ENCODE data around the gene GRIK3.

Gene GRIK3

GRCh38 chr1:36988741-36989193 is 45.5 kb downstream of the GRIK3 start:
- no peak overlapping the region for H3K4me3 Mint-ChIP-seq
- no peaks in the 10 kb centered on the region for H3K36me3 Mint-ChIP-seq (ENCODE audit: low read depth)
- intact Hi-C loops (cut with micrococcal nuclease) = no loop called here
- H3K9me3 Mint-ChIP-seq = no peaks in the 10 kb centered on the region
- no peaks in the 10 kb centered on the region for H3K4me1 Mint-ChIP-seq (ENCODE audit: low read depth)
- peaks cover 5% of the 10 kb centered on the region for H3K27me3 Mint-ChIP-seq
- H3K27ac Mint-ChIP-seq = no peak overlapping the region

GRCh38 chr1:36988321-36988720 is 46.0 kb downstream of the GRIK3 start:
- Mint-ChIP-seq H3K27ac (no peak overlapping the region), H3K4me1 (ENCODE audit: low read depth) (no peaks in the 10 kb centered on the region), H3K27me3 (peaks cover 5% of the 10 kb centered on the region), H3K9me3 (no peaks in the 10 kb centered on the region), H3K36me3 (ENCODE audit: low read depth) (no peaks in the 10 kb centered on the region), H3K4me3 (no peak overlapping the region)
- intact Hi-C loops (cut with micrococcal nuclease) = no loop called here

GRCh38 chr1:36987276-36987675 is 47.0 kb downstream of the GRIK3 start:
- Mint-ChIP-seq H3K27ac (no peak overlapping the region), H3K27me3 (peaks cover 5% of the 10 kb centered on the region), H3K4me3 (no peak overlapping the region), H3K9me3 (no peaks in the 10 kb centered on the region), H3K4me1 (ENCODE audit: low read depth) (no peaks in the 10 kb centered on the region), H3K36me3 (ENCODE audit: low read depth) (no peaks in the 10 kb centered on the region)
- intact Hi-C loops (cut with micrococcal nuclease) = no loop called here

DNA sequence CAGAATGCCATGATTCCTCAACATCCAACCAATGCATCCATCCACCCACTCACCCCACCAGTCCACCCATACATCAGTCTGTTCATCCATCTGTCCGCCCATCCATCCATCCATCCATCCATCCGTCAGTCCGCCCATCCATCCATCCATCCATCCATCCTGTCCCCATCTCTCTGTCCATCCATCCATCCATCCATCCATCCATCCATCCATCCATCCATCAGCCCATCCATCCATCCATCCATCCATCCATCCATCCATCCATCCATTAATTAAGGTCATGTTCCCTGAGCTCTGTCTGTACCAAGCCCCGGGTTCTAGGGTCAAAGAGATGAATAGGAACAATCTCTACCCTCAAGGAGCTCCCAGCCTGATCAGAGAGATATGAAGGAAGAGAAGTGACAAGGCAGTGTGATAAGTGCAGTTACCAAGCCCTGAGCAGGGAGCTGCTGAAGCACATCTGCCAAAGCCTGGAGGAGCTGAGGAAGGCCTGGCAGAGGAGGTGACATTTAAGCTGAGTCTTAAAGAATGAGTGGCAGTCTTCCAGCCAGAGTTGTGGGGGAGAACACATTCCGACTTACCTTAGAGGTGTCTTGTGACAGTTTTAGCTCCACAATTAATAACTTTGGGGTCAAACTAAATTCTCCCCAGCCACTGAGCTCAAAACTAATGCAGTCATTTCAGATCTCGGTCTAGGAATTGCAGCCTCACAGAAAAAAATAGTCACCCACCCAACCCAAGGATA is 47.9 kb downstream of the GRIK3 start:
- no peak overlapping the region for H3K27ac Mint-ChIP-seq
- H3K36me3 Mint-ChIP-seq (ENCODE audit: low read depth) = no peaks in the 10 kb centered on the region
- no peaks in the 10 kb centered on the region for H3K4me1 Mint-ChIP-seq (ENCODE audit: low read depth)
- intact Hi-C loops (cut with micrococcal nuclease) = no loop called here
- H3K9me3 Mint-ChIP-seq = no peaks in the 10 kb centered on the region
- H3K4me3 Mint-ChIP-seq = no peak overlapping the region
- H3K27me3 Mint-ChIP-seq = peaks cover 5% of the 10 kb centered on the region

DNA sequence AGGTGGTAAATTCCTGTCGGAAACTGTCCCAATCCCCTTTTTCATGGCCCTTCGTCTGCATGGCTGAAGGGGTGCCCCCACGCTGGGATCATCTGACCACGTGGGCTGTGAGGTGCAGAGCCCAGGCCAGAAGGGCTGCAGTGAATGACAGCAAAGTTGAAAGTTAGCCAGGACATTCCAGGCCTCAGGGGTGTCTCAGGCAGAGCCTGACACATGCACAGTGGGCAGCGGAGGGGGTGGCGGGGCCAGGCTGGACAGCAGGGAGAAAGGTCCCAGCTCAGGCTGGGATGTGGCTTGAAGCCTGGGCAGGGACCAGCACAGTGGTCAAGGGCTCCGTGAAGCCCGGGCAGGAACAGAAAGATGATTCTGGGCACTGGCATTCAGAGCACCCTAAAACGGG is 49.6 kb downstream of the GRIK3 start:
- H3K9me3 Mint-ChIP-seq = no peaks in the 10 kb centered on the region
- no peaks in the 10 kb centered on the region for H3K4me1 Mint-ChIP-seq (ENCODE audit: low read depth)
- H3K27ac Mint-ChIP-seq = no peak overlapping the region
- intact Hi-C loops (cut with micrococcal nuclease) = no loop called here
- no peaks in the 10 kb centered on the region for H3K36me3 Mint-ChIP-seq (ENCODE audit: low read depth)
- no peak overlapping the region for H3K4me3 Mint-ChIP-seq
- peaks cover 2% of the 10 kb centered on the region for H3K27me3 Mint-ChIP-seq

DNA sequence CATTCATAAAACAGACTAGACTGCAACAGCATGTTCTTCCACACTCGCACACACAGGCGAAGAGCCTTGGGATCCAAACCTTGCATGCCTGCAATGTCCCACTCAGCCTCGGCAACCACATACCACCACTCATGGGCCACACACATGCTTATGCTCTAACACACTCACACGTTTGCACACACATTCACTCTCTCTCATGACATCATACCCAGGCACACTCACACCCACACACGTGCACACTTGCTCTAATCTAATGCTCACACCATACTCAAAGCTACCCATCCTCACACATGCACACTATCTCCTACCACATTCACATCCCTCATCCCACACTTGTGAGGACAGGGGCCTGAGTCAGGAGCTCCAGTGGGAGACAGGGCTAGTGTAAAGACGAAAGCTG is 50.3 kb downstream of the GRIK3 start:
- Mint-ChIP-seq H3K4me3 (no peak overlapping the region), H3K4me1 (ENCODE audit: low read depth) (no peaks in the 10 kb centered on the region), H3K36me3 (ENCODE audit: low read depth) (no peaks in the 10 kb centered on the region), H3K9me3 (no peaks in the 10 kb centered on the region), H3K27ac (no peak overlapping the region), H3K27me3 (peaks cover 2% of the 10 kb centered on the region)
- intact Hi-C loops (cut with micrococcal nuclease) = no loop called here

DNA sequence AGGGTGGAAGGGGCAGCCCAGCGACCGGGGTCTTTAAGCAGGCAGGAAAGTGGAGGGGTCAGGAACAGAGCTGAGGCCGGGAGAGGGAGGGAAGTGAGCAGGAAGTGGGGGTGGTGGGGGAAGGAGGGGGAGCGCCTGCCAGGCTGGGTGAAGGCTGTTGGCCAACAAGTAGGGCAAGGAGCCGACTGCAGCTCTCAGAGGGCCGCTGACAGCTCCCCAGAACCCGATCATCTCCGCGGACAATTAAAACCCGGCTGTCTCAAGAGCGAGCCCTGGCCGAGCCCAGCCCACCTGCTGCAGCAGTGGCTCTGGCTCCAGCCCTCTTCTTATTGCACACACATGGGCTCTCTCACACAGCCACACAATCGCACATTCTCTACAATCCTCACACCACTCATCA is 51.6 kb downstream of the GRIK3 start:
- Mint-ChIP-seq H3K9me3 (no peaks in the 10 kb centered on the region), H3K4me1 (ENCODE audit: low read depth) (no peaks in the 10 kb centered on the region), H3K27me3 (peaks cover 2% of the 10 kb centered on the region), H3K4me3 (no peak overlapping the region), H3K27ac (no peak overlapping the region), H3K36me3 (ENCODE audit: low read depth) (no peaks in the 10 kb centered on the region)
- intact Hi-C loops (cut with micrococcal nuclease) = no loop called here

DNA sequence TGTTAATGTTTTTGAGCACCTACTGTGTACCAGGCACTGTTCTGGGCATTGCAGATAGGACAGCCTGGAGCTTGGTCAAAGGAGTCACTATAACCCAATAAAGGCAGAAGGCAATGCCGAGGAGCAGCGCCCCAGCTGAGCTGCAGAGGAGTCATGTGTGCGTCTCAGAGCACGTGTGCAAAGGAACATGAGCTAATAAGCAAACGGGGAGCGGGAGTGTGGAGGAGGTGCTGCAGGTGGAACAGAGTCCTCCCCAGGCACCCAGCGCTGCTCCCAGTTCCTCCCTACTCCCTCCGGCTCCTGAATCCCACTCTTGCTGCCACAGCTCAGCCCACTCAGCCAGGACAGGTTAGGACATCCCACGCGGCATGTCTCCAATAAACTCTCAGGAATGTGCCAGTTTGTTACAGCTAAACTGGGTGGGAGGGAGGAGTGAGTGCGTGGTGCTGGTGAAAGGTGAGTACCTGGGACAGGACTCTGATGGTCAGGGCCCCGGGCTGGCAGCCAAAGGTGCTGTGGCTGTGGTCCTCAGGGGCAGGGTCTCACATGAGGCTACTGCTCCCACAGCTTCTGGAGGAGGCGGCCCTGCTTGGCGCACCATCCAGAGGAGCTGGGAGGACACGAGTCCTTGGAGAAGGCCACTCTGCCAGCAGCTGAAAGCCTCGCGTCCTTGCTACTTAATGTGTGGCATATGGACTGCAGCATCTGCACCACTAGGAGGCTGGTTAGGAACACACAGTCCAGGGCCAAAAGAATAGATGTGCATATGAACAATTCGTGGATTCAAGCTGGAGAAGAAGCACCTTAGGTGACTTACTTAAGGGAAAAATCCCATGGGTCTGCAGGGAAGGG is 52.3 kb downstream of the GRIK3 start:
- peaks cover 2% of the 10 kb centered on the region for H3K27me3 Mint-ChIP-seq
- no peaks in the 10 kb centered on the region for H3K4me1 Mint-ChIP-seq (ENCODE audit: low read depth)
- H3K36me3 Mint-ChIP-seq (ENCODE audit: low read depth) = no peaks in the 10 kb centered on the region
- H3K27ac Mint-ChIP-seq = no peak overlapping the region
- no peaks in the 10 kb centered on the region for H3K9me3 Mint-ChIP-seq
- intact Hi-C loops (cut with micrococcal nuclease) = no loop called here
- H3K4me3 Mint-ChIP-seq = no peak overlapping the region

- intact Hi-C loops (cut with micrococcal nuclease) = no loop called here
- no peak overlapping the region for H3K4me3 Mint-ChIP-seq
- H3K27me3 Mint-ChIP-seq = peaks cover 2% of the 10 kb centered on the region
- no peak overlapping the region for H3K27ac Mint-ChIP-seq
- no peaks in the 10 kb centered on the region for H3K9me3 Mint-ChIP-seq
- H3K36me3 Mint-ChIP-seq (ENCODE audit: low read depth) = no peaks in the 10 kb centered on the region
- H3K4me1 Mint-ChIP-seq (ENCODE audit: low read depth) = no peaks in the 10 kb centered on the region
Observed at GRCh38 chr1:36981126-36981525, 53.2 kb downstream of the GRIK3 start.

- no peak overlapping the region for H3K27ac Mint-ChIP-seq
- no peaks in the 10 kb centered on the region for H3K4me1 Mint-ChIP-seq (ENCODE audit: low read depth)
- peaks cover 2% of the 10 kb centered on the region for H3K27me3 Mint-ChIP-seq
- no peaks in the 10 kb centered on the region for H3K9me3 Mint-ChIP-seq
- H3K4me3 Mint-ChIP-seq = no peak overlapping the region
- H3K36me3 Mint-ChIP-seq (ENCODE audit: low read depth) = no peaks in the 10 kb centered on the region
- intact Hi-C loops (cut with micrococcal nuclease) = no loop called here
Observed at GRCh38 chr1:36977731-36978406, 56.4 kb downstream of the GRIK3 start.

GRCh38 chr1:36975642-36976041 is 58.7 kb downstream of the GRIK3 start:
- Mint-ChIP-seq H3K36me3 (ENCODE audit: low read depth) (no peaks in the 10 kb centered on the region), H3K4me1 (ENCODE audit: low read depth) (no peaks in the 10 kb centered on the region), H3K27me3 (peaks cover 2% of the 10 kb centered on the region), H3K27ac (no peak overlapping the region), H3K4me3 (no peak overlapping the region), H3K9me3 (no peaks in the 10 kb centered on the region)
- intact Hi-C loops (cut with micrococcal nuclease) = no loop called here

DNA sequence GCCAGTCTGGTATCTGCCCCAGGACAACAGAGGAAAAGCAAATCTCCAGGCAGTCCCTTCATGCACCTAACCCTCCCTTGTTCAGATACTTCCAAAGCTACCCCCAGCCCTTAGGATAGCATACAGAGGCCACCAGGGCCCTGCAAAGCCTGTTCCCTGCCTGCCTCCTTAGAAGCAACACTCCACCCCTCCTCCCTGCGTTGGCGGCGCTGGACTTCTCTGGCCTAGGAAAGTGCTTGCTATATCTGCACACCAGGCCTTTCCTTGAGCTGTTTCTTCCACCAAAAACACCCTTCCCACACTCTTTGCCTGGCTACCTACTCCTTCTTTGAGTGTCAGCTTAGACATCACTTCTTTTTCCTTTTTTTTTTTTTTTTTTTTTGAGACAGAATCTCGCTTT is 61.3 kb downstream of the GRIK3 start:
- no peaks in the 10 kb centered on the region for H3K9me3 Mint-ChIP-seq
- H3K36me3 Mint-ChIP-seq (ENCODE audit: low read depth) = no peaks in the 10 kb centered on the region
- H3K27me3 Mint-ChIP-seq = no peaks in the 10 kb centered on the region
- H3K4me1 Mint-ChIP-seq (ENCODE audit: low read depth) = no peaks in the 10 kb centered on the region
- H3K27ac Mint-ChIP-seq = no peak overlapping the region
- no peak overlapping the region for H3K4me3 Mint-ChIP-seq
- intact Hi-C loops (cut with micrococcal nuclease) = no loop called here

DNA sequence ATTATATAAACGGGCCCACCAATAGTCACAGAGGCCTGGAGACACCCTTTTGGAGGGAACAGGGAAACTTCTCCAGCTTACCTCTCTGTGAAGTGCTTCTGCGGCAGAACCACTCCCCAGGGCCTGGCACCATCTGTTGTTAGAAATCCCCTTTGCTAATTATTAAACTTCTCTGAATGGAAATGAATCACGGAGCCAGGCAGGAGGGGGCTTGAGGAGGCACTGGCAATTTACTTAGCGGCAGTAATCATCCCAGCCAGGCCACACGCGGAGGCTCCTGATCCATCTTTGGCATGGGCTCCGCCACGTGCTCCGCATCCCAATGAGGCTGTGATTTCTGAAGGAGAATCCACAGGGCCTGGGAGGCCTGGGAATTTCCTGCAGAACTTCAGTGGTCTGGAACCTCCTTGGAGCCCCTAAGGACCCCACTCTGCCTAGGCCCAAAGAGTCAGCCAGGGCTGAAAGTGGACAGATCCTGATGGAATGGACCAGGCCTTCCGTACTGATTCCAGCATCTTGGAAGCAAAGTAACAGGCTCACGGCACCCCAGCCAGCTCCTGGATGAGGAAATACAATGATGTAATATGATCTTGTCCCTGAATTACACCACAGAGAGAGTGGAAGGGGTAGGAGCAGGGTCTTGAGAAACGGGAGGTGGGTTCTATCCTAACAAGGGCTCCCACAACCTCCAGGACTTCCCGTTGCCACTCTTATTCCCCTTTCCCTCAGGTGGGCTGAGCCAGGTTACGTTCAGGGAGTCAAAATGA is 62.3 kb downstream of the GRIK3 start:
- H3K36me3 Mint-ChIP-seq (ENCODE audit: low read depth) = no peaks in the 10 kb centered on the region
- H3K27me3 Mint-ChIP-seq = no peaks in the 10 kb centered on the region
- intact Hi-C loops (cut with micrococcal nuclease) = no loop called here
- H3K4me3 Mint-ChIP-seq = no peak overlapping the region
- no peaks in the 10 kb centered on the region for H3K4me1 Mint-ChIP-seq (ENCODE audit: low read depth)
- no peaks in the 10 kb centered on the region for H3K9me3 Mint-ChIP-seq
- no peak overlapping the region for H3K27ac Mint-ChIP-seq
